Islet of Langerhans (tissue), 1 donor: Measurements from ENCODE around the gene MRPL42.
"Not testable (repeated sequence)": the region's sequence is repeated elsewhere in the genome, so short reads cannot be mapped to it uniquely, and the experiment has no call there.

Experiments used
- FAIRE-seq: peaks from one replicate; lab custom pipeline; 2011; peaks lifted over from hg19 to GRCh38; lab: Jason Lieb, UNC

The MRPL42 gene

GRCh38 chr12:93550748-93551611, 83.7 kb downstream of the MRPL42 start:
- no peak for FAIRE-seq

- FAIRE-seq = no peak
These were observed 85.1 kb downstream of the MRPL42 start for GRCh38 chr12:93552427-93552826.

GRCh38 chr12:93557879-93558278, 90.6 kb downstream of the MRPL42 start:
- peak; percentile 51 for FAIRE-seq

- FAIRE-seq = not testable (repeated sequence)
These were observed 91.4 kb downstream of the MRPL42 start for GRCh38 chr12:93558685-93559084.

- FAIRE-seq = no peak
These were observed 96.7 kb downstream of the MRPL42 start for GRCh38 chr12:93563807-93564538.

GRCh38 chr12:93565760-93566159, 98.4 kb downstream of the MRPL42 start:
- FAIRE-seq = no peak
